Measurements from ENCODE around the gene KITLG.

The KITLG gene

DNA sequence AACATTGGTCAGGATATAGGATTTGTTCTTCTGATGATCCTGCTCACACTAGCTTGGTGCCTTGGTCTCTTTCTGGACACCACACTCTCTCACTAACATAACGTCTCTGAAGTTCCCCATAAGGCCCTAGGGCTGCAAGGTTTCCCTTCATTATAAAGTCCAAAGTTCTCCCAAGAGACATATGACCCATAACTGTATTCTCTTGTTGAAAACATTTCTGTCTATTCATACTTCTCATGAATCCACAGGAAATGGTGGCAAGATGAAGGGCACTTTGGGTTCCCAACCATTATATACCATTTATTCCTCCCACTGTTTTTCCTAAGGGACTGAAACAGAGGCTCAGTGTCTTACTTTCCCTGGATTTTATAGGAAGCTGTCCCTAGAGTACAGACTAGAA, 37.1 kb upstream of the KITLG start:
- TF ChIP-seq, protein P1, sequence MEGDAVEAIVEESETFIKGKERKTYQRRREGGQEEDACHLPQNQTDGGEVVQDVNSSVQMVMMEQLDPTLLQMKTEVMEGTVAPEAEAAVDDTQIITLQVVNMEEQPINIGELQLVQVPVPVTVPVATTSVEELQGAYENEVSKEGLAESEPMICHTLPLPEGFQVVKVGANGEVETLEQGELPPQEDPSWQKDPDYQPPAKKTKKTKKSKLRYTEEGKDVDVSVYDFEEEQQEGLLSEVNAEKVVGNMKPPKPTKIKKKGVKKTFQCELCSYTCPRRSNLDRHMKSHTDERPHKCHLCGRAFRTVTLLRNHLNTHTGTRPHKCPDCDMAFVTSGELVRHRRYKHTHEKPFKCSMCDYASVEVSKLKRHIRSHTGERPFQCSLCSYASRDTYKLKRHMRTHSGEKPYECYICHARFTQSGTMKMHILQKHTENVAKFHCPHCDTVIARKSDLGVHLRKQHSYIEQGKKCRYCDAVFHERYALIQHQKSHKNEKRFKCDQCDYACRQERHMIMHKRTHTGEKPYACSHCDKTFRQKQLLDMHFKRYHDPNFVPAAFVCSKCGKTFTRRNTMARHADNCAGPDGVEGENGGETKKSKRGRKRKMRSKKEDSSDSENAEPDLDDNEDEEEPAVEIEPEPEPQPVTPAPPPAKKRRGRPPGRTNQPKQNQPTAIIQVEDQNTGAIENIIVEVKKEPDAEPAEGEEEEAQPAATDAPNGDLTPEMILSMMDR (conservative IDR thresholded peaks at IDR 0.05) = no peak
- H3K27ac ChIP-seq = no peak overlapping the region

DNA sequence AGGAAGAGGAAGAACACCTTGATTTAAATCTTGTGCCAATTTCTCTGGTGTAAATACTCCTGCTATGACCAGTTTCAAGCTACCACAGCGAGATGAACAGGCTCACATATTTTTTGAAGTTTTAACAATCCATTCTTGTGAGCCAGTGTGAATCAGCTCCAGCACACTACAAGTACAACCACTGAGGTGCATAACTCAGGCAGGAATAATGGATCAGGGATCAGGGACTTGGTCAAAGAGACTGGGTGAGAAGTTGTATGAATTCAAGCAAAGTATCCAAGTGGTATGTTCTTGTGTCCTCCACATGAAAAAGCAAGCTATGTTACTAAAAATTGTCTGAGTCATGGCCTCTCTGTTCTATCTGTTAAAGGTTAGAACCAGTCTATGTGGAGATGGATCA, 35.2 kb upstream of the KITLG start:
- TF ChIP-seq, protein P1 (conservative IDR thresholded peaks at IDR 0.05) = no peak
- no peak overlapping the region for H3K27ac ChIP-seq

DNA sequence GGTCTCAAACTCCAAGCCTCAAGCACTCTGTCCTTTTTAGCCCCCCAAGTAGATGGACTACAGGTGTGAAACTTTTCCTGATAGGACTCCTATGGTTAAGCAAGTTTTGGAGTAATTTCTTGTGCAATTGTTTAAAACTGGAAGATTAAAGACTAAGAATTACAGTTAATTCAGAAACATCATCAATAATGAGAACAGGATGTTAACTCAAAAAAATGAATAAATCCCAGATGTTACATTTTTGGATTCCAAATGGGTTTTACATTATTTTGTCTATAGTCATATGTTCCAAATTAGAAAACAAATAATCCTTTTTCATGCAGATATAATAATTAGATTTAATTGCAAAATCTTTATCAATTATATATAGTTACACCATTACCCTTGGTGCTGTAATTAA, 24.4 kb upstream of the KITLG start:
- TF ChIP-seq, protein P1 (conservative IDR thresholded peaks at IDR 0.05) = no peak
- no peak overlapping the region for H3K27ac ChIP-seq

DNA sequence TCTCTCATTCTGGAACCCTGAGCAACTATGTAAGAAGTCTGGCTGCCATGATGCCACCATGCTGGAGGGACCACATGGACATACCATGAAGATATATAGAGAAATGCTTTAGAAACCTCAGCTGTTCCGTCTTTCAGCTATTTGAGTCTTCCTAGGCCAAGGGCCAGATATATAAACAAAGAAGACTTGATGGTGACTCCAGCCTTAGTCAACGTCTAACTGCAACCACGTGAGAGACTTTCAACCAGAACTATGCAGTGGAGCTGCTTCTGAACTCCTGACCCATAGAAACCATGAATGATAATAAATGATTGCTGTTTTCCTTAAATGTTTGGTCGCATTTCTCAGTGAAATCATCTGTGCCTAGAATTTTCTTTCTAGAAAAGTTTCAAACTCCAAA, 20.0 kb upstream of the KITLG start:
- TF ChIP-seq, protein P1 (conservative IDR thresholded peaks at IDR 0.05) = no peak
- no peak overlapping the region for H3K27ac ChIP-seq

DNA sequence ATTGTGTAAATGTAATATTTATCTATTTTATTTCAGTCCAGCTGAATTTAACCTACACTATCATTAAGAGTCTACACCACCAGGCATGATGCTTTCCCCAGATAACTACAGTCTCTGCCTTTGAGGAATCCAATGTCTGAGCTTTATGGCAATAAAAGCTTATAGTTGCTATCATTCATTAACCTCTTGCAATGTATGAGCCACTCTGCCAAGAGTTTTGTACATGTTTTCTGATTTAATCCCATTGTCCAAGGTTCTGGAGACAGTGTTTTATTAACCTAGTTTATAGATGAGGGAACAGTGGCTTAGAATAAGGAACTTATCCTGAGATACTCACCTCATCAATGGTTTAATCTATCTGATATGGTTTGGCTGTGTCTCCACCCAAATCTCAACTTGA, 17.1 kb upstream of the KITLG start:
- no peak overlapping the region for H3K27ac ChIP-seq
- TF ChIP-seq, protein P1 (conservative IDR thresholded peaks at IDR 0.05) = no peak

DNA sequence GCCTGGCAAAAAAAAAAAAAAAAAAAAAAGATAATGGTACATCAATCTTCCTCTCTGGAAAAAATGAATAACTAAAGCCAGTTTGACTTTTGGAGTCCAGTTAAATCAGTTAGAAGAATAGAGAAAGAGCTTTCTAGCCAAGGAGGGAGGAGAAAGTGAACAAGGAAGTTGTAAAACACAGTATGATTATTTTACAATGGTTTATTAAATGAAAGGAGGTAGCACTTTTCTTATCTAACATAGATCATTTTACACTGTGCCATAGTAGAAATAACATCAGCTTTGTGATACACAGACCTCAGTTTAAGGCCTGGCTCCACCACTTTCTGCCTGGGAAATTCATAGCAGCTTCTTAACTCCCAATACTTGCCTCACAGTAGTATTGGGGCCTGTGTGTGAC, 15.4 kb upstream of the KITLG start:
- H3K27ac ChIP-seq = no peak overlapping the region

DNA sequence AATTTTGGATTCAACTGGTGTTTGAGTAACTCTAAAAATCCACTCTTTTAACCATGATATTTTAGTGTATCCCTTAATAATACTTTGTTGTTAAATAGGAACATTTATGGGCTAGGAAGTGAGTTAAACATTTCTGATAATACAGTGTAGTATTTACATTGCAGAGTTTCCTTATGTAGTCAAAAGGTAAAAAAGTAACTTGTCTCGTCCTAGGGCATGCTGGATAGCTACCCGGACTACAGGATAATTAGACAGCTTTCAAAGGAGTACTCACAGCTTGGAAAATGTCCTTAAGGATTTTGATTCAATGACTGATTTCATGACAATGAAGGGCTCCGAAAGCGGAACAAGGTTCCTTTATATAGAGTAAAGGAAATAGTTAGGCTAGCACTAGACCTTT, 14.5 kb upstream of the KITLG start:
- TF ChIP-seq, protein P1 (conservative IDR thresholded peaks at IDR 0.05) = no peak
- no peak overlapping the region for H3K27ac ChIP-seq

More for the DNA sequence above, 15.4 kb upstream of the KITLG start:
- TF ChIP-seq, protein P1 (conservative IDR thresholded peaks at IDR 0.05) = no peak

DNA sequence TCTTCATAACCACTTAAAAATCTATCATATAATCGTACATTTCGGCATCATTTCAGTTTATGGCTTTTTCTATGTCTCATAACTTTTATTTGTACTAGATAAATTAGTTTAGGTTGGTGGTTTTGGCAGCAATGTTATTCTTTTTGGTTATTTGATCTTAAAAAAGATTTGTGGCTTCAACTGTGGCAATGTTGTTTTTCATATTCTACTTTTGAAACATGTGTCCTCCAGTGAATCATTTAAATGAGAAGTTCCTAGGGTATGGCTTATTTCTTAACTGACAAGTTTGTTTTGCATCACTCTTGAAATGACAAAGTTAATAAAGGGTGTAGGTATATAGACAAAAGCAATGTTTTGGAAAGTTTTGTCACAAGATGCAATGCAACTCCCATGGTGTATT, 11.1 kb upstream of the KITLG start:
- TF ChIP-seq, protein P1 (conservative IDR thresholded peaks at IDR 0.05) = no peak
- no peak overlapping the region for H3K27ac ChIP-seq
